Astrocyte (in vitro differentiated cells and primary cell): ENCODE measurements around the gene TMEM116.

Experiments used
- EZH2 ChIP-seq: IDR thresholded peaks from 2 replicates; pipeline ENCODE4 v1.6.1; 2012; ENCODE audit warnings: mild to moderate bottlenecking, low read length, inconsistent platforms; ENCODE audit not compliant: insufficient read depth
- TF ChIP-seq, protein P1 (sequence below): IDR thresholded peaks from 2 replicates; pipeline ENCODE4 v1.5.1; 2011; ENCODE audit warnings: low read depth, mild to moderate bottlenecking, inconsistent platforms, low read length, moderate library complexity; ENCODE audit not compliant: insufficient read depth

DNA sequence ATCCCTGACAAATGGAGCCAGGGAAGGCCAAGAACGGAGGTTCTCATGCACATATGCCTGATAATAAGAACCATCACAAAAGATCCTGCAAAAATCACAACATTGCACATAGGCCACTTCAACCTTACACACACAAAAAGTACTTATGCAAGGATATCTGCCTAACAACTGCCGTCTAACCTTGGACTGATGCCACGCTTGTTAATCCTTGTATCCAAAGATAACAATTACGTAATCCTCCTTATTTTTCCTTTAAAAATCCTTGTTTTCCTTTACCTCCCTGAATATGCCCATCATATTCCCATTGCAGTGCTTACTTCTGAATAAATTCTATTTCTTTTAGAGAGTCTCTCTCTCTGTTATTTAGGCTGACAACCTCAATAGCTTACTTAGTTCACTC lies 59.5 kb downstream of the TMEM116 start:
- TF ChIP-seq, protein P1, sequence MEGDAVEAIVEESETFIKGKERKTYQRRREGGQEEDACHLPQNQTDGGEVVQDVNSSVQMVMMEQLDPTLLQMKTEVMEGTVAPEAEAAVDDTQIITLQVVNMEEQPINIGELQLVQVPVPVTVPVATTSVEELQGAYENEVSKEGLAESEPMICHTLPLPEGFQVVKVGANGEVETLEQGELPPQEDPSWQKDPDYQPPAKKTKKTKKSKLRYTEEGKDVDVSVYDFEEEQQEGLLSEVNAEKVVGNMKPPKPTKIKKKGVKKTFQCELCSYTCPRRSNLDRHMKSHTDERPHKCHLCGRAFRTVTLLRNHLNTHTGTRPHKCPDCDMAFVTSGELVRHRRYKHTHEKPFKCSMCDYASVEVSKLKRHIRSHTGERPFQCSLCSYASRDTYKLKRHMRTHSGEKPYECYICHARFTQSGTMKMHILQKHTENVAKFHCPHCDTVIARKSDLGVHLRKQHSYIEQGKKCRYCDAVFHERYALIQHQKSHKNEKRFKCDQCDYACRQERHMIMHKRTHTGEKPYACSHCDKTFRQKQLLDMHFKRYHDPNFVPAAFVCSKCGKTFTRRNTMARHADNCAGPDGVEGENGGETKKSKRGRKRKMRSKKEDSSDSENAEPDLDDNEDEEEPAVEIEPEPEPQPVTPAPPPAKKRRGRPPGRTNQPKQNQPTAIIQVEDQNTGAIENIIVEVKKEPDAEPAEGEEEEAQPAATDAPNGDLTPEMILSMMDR, result no peak
- no peak for TF ChIP-seq EZH2
